ENCODE measurements around the gene DCAF7. TPM values are rescaled to one million over a fixed set of nuclear protein-coding genes. Genes with fewer than 3 reads are reported as not detected.

Gene DCAF7
- total RNA-seq, 1 donor from 2014 or later, result 137 TPM

DNA sequence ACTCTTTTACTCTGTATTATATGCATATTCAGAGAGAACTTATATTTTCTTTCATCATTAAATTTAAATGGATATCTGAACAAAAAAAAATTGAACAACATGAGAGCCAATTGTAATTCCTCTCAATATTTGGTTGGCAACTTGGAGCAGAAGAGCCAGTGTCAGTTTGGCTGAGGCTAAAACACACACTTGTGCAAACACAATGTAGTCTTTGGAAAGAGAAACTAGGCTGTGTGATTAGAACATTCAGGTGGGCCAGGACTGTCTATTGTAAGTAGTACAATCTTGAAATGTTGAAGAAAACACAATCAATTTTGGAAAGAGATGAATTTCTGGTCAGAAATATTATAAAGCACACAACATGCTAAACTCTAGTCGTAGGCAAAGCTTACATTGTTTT lies 17.0 kb downstream of the DCAF7 start:
- Mint-ChIP-seq H3K27ac (ENCODE audit: unreplicated experiment) (no peak overlapping the region), H3K4me1 (ENCODE audit: low read depth, unreplicated experiment) (peaks cover 8% of the 10 kb centered on the region), H3K4me3 (ENCODE audit: unreplicated experiment) (no peak overlapping the region), H3K27me3 (ENCODE audit: unreplicated experiment) (peaks cover 2% of the 10 kb centered on the region), H3K36me3 (ENCODE audit: unreplicated experiment) (no peaks in the 10 kb centered on the region), H3K9me3 (ENCODE audit: unreplicated experiment) (no peaks in the 10 kb centered on the region)
- DNase-seq, result no peak
- TF ChIP-seq, protein P1, sequence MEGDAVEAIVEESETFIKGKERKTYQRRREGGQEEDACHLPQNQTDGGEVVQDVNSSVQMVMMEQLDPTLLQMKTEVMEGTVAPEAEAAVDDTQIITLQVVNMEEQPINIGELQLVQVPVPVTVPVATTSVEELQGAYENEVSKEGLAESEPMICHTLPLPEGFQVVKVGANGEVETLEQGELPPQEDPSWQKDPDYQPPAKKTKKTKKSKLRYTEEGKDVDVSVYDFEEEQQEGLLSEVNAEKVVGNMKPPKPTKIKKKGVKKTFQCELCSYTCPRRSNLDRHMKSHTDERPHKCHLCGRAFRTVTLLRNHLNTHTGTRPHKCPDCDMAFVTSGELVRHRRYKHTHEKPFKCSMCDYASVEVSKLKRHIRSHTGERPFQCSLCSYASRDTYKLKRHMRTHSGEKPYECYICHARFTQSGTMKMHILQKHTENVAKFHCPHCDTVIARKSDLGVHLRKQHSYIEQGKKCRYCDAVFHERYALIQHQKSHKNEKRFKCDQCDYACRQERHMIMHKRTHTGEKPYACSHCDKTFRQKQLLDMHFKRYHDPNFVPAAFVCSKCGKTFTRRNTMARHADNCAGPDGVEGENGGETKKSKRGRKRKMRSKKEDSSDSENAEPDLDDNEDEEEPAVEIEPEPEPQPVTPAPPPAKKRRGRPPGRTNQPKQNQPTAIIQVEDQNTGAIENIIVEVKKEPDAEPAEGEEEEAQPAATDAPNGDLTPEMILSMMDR (IDR thresholded peaks at IDR 0.05; ENCODE audit: partially characterized antibody, unreplicated experiment), result no peak

DNA sequence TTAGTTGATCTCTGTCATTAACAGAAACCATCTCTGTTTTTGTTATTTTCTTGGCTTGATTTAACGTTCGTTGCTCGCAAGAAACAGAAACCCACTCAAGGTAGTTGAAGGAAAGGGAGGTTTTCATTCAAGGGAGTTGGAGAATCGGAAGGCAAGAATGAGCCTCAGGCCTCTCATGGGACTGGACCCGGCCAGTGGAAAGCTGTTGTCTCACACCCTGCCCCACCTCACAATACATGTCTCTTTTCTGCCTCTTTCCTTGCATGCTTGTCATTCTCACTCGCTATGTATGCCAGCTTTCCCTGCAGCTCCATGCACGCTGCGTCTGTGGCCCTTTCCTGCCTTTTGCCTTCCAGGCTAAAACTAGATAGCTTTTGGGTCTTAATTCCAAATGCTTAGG lies 18.3 kb downstream of the DCAF7 start:
- no peaks in the 10 kb centered on the region for H3K9me3 Mint-ChIP-seq (ENCODE audit: unreplicated experiment)

DNA sequence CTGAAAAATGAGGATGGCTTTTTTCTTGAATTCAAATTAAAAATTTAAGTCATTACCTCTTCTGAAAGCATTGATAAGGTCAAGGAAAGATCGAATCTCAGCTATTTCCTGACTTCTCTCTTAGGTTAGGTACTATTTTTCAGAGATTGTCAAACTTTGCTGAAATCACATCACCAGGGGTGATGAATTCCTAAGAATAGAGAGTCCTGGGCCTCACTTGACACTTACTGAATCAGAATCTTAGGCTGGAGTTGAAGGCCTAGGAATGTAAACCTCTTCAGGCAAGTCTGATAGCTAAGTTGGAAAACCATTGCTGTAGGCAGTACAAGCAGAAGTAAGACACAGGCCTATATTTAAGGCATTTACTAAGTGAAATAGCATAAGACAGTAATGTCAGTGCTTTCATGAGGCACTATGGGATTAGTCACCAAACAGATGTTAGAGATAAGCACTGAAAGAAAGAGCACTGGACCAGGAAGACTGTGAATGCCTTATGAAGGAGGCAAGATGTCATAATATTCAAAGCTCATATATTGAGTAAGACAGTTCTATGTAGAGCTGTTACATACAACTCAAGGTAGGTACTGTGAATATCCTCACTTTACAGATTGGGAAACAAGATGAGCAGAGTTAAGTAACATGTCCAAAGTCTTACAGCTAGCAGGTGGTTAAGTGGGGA lies 21.5 kb downstream of the DCAF7 start:
- DNase-seq, result no peak
- H3K9me3 Mint-ChIP-seq (ENCODE audit: unreplicated experiment), result no peaks in the 10 kb centered on the region
- no peak overlapping the region for H3K27ac Mint-ChIP-seq (ENCODE audit: unreplicated experiment)
- peaks cover 10% of the 10 kb centered on the region for H3K4me1 Mint-ChIP-seq (ENCODE audit: low read depth, unreplicated experiment)
- no peaks in the 10 kb centered on the region for H3K27me3 Mint-ChIP-seq (ENCODE audit: unreplicated experiment)
- H3K36me3 Mint-ChIP-seq (ENCODE audit: unreplicated experiment), result no peaks in the 10 kb centered on the region
- TF ChIP-seq, protein P1 (IDR thresholded peaks at IDR 0.05; ENCODE audit: partially characterized antibody, unreplicated experiment), result no peak
- no peak overlapping the region for H3K4me3 Mint-ChIP-seq (ENCODE audit: unreplicated experiment)

More for the DNA sequence above, 18.3 kb downstream of the DCAF7 start:
- Mint-ChIP-seq H3K4me1 (ENCODE audit: low read depth, unreplicated experiment) (peaks cover 8% of the 10 kb centered on the region), H3K4me3 (ENCODE audit: unreplicated experiment) (peak overlapping the region; percentile 59), H3K27ac (ENCODE audit: unreplicated experiment) (peak overlapping the region; percentile 22), H3K36me3 (ENCODE audit: unreplicated experiment) (no peaks in the 10 kb centered on the region), H3K27me3 (ENCODE audit: unreplicated experiment) (peaks cover 2% of the 10 kb centered on the region)
- TF ChIP-seq, protein P1 (IDR thresholded peaks at IDR 0.05; ENCODE audit: partially characterized antibody, unreplicated experiment), result no peak
- no peak for DNase-seq

DNA sequence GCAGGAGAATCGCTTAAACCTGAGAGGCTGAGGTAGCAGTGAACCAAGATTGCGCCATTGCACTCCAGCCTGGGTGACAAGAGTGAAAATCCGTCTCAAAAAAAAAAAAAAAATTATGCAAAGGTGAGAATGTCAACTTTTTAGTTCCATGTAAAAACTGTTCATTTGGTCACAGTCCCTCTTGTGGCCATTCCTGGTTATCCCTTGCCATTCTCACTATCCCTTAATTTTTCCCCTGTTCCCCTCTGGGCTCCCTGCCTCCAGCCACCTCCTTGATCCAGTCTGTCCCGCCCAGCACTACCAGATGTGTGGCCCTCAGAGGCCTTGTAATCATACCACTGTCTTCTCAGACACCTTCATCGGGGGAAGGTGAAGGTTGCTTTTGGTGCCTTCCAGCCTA lies 23.4 kb downstream of the DCAF7 start:
- peaks cover 6% of the 10 kb centered on the region for H3K4me1 Mint-ChIP-seq (ENCODE audit: low read depth, unreplicated experiment)
- TF ChIP-seq, protein P1 (IDR thresholded peaks at IDR 0.05; ENCODE audit: partially characterized antibody, unreplicated experiment), result peak; percentile 71
- no peaks in the 10 kb centered on the region for H3K36me3 Mint-ChIP-seq (ENCODE audit: unreplicated experiment)
- H3K9me3 Mint-ChIP-seq (ENCODE audit: unreplicated experiment), result no peaks in the 10 kb centered on the region
- no peak for DNase-seq
- no peaks in the 10 kb centered on the region for H3K27me3 Mint-ChIP-seq (ENCODE audit: unreplicated experiment)
- H3K27ac Mint-ChIP-seq (ENCODE audit: unreplicated experiment), result no peak overlapping the region
- H3K4me3 Mint-ChIP-seq (ENCODE audit: unreplicated experiment), result peak overlapping the region; percentile 14

DNA sequence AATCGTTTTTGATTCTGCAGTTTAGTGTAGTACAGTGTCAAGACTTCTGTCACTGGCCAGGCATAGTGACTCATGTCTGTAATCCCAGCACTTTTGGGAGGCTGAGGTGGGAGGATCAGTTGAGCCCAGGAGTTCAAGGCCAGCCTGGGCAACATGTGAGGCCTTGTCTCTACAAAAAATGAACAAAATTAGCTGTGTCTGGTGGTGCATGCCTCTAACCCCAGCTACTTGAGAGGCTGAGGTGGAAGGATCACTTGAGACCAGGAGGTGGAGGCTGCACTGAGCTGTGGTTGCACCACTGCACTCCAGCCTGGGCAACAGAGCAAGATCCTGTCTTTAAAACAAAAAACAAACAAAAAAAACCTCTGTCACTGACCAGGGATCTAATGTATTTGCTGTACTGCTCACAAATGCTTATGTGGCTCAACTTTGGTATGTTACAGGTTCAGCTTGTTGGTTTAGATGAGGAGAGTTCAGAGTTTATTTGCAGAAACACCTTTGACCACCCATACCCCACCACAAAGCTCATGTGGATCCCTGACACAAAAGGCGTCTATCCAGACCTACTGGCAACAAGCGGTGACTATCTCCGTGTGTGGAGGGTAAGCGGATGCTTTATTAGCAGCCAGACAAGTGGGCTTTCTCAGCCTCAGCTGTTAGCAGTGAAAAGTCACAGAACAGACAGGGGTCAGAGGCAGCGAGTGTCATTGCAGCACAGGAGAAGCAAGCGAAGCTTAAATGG lies 27.9 kb downstream of the DCAF7 start:
- no peak overlapping the region for H3K27ac Mint-ChIP-seq (ENCODE audit: unreplicated experiment)
- H3K4me3 Mint-ChIP-seq (ENCODE audit: unreplicated experiment), result no peak overlapping the region
- H3K4me1 Mint-ChIP-seq (ENCODE audit: low read depth, unreplicated experiment), result peaks cover 11% of the 10 kb centered on the region
- no peak for DNase-seq
- H3K27me3 Mint-ChIP-seq (ENCODE audit: unreplicated experiment), result no peaks in the 10 kb centered on the region
- TF ChIP-seq, protein P1 (IDR thresholded peaks at IDR 0.05; ENCODE audit: partially characterized antibody, unreplicated experiment), result no peak
- no peaks in the 10 kb centered on the region for H3K36me3 Mint-ChIP-seq (ENCODE audit: unreplicated experiment)
- no peaks in the 10 kb centered on the region for H3K9me3 Mint-ChIP-seq (ENCODE audit: unreplicated experiment)
